HG03460 (cell line): ENCODE results near the gene NELL1.

Experiments
- ATAC-seq: cut with Tn5 transposase; IDR thresholded peaks from one replicate; pipeline ENCODE4 v1.9.1; 2021; ENCODE audit not compliant: unreplicated experiment

The NELL1 gene

DNA sequence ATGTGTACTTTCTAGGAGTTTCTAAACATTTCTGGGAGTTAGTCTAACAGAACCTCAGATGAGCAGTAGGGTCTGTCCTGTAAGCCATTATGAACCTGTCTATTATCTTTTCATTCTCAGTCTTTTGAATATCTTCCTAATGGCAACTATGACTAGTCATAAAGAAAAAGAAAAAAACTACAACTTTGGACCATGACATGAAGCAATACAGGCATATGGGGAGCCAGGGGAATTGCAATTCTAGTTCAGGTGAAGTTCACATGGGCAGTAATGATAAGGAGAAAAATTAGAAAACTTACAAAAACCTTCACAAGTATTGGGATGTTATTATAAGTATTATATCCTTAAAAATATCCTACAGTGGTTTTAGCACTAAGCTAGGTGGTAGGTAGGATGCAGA is 874.5 kb downstream of the NELL1 start:
- ATAC-seq = no peak

GRCh38 chr11:21545699-21546098 is 876.3 kb downstream of the NELL1 start:
- ATAC-seq = no peak

DNA sequence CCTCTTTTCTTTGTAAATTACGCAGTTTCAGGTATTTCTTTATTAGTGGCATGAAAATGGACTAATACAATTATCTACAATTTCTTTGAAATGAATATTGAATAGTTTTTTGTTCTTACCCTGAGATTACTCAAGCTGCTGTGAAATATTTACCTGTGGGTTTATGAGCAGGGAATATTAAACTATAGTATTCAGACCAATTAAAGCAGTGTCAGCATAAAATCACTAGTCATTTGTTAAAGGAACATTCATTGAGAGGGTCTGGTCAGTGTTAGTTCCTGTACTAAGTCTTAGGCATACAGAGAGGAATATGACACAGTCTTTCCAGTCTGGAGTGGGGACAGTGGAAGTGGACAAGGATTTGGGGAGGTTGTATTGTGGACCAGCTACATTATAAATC is 877.3 kb downstream of the NELL1 start:
- no peak for ATAC-seq

GRCh38 chr11:21552911-21553310 is 883.5 kb downstream of the NELL1 start:
- ATAC-seq = no peak

DNA sequence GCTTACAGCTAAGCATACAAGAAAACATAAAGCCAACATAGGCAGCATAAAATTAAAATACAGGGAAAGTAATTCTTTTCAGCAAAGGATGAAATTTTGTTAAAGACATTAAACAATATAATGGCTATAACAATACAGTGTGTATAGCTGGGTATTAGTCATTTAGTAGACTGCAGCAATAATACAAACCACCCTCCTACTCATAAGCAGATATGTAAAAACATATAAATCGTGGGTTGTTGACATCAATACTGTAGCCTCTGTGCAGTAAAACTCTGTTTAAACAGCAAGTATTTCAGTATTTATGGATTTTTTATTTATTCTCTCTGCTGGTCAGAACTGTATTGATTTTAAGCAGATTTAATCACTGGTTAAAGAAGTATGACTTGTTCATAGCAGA is 884.4 kb downstream of the NELL1 start:
- no peak for ATAC-seq

DNA sequence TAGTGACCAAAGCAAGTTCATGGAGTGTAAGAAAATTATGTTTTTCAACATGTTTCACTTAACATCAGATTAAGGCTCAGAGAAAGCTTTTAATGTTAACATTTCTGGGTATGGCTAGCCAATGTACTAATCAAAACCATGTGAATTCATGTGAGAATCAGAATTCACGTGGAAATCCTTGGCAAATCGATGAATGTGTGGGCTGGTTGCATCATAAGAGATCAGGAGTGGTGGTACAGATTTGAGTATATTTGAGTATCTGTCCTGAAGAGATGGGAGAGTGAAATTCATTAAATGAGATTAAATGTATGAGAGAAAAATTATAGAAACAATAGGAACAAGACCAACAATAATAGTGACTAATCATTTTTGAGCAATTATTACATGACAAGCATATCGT is 884.9 kb downstream of the NELL1 start:
- no peak for ATAC-seq

GRCh38 chr11:21556926-21557325 is 887.5 kb downstream of the NELL1 start:
- ATAC-seq = no peak

DNA sequence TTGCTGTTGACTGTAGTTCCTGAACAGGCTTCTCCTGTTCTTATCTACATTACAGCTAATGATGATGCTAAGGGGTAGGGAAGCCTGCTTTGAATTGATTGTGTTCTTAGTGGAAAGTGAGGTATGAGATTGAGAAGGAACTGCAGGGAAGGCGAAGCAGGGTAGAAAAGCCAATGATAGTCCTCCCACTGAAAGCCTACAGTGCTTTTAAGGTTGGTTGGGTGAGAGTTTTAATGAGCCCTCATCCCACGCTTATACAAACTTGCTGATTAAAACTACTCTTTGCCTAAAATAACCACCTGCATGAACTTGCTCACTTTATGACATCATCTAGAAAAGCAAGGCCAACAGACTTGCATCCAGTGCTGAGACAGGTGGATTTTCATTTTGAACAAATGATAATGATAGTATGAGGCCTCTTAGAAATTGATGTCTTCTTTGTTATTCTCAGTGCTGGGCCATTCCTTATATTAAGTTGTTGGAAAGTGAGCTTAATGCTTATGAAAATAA is 891.1 kb downstream of the NELL1 start:
- no peak for ATAC-seq

DNA sequence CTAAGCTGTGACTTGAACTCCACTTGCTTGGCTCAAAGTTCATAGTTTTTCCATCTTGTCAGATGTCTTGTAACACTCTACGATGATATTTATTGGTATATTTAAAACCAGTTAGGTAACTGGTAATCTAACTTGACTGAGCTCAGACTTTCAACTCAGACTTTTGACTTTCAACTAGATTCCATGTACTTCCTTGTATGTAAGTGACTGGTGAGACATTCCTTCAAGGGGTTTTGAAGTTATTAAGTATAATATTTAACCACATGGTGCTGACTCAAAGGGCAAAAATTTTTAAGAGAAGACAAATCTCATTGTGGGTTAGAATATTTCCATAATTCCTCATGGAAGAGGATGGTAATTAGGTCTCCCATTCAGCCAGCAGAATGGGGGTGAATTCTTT is 892.2 kb downstream of the NELL1 start:
- ATAC-seq = no peak

GRCh38 chr11:21564095-21564494 is 894.7 kb downstream of the NELL1 start:
- ATAC-seq = no peak

DNA sequence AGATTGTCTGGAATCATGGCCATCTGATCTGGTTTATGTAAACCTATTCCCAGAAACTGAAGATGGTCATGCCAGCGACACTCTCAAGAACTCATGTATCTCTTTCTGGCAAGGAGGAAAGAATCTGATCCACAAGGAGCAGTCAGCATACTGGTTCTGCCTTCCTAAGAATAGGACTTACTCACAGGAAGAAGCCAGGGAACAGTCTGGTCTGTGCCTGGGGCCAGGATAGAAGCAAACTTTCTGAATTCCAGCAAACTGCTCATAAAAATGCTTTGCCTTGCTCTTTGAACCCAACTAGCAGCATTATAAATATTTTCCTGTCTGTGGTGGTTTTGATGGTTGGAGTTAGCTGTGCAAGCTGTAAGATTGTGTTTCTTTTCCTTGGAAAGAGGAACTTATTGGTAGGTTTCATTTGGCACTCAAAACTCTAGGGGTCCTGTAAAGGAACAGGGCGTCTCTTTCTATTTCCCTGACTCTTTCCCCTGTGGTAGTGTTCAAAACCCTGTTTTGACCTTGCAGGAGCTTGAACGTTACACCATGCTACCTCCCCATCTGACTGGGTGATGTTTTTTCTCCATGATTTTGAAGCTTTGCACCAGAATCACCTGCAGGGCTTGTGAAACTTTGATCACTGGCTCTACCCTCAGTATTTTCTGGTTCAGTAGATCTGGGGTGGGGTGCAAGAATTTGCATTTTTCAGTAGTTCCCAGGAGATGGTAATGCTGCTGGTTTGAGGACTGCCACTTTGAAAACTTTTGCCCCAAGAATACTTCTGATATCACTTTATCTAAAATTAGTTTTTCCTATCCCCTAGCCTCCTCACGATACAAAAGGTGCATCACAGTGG is 895.7 kb downstream of the NELL1 start:
- no peak for ATAC-seq

GRCh38 chr11:21566521-21567117 is 897.2 kb downstream of the NELL1 start:
- no peak for ATAC-seq

GRCh38 chr11:21567645-21568290 is 898.4 kb downstream of the NELL1 start:
- ATAC-seq = no peak

DNA sequence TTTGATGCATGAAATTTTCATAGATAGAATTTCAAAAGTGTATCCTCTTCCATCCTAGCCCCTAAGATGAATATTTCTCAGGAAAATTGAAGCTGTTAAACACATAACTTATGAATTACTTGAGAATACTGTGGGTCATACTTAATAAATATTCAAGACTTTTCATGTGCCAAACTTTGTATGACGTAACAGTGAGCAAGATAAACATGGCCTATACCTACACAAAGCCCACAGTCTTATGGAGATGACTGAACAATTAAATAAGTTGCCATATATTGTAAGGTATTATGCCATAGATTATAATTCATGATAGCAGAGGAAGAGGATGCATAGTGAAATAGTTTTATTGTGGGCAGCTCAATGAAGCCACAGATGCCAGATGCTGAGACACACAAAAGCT is 902.8 kb downstream of the NELL1 start:
- ATAC-seq = no peak

DNA sequence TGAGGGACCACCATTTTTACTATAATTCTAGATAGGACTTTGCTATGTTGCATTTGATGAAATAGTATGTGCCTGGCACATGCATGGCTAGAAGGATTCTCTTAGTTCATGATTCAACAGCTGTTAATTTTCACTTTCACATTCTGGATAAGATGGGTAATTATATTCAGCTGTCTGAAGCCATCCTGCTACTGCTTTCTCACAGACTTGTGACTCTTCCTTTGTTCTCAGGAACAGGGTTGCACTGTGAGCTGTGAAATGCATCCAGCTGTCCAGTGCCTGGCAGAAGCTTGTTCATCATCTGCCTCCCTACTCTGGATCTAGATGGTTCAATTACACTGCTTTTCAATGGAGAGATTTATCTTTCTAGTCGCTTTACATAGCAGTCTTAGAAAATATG is 913.4 kb downstream of the NELL1 start:
- ATAC-seq = no peak

- ATAC-seq = no peak
Measured at GRCh38 chr11:21588754-21589153, 919.4 kb downstream of the NELL1 start.

DNA sequence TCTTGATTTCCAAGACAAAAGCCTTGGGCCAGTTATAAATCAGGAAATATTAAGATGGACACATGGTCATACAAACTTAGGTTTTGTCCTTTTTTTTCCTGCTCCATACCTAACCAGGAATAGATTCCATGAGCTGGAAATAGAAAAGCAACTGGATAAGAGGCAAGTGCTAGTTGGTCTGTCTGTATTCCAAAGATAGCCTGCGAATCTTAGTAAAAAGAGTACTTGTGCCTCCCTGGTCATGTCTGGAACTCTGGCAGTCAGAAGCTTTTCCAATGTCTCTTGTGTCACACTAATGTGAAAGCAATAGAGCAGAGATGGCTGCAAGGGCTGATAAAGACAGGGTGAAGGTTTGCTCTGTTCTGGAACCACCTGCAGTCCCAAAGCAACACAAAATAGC is 933.3 kb downstream of the NELL1 start:
- no peak for ATAC-seq

DNA sequence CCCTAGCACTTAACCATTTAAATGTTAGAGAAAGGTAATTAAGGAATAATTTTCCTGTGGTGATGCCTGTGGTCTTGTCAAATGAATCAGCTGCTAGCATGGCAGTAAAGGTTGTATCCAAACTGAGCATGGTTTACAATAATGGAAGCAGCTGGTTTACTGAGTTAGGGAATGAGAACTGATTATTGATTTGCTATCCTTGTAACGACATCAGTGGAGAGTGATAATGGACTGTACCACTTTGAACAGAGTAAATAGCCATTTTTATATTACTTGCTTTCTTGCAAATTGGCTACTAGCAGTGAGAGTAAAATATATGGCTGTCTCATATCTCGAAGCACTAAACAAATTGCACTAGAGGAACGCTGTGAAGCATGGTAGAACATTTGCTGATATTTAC is 934.5 kb downstream of the NELL1 start:
- ATAC-seq = no peak

DNA sequence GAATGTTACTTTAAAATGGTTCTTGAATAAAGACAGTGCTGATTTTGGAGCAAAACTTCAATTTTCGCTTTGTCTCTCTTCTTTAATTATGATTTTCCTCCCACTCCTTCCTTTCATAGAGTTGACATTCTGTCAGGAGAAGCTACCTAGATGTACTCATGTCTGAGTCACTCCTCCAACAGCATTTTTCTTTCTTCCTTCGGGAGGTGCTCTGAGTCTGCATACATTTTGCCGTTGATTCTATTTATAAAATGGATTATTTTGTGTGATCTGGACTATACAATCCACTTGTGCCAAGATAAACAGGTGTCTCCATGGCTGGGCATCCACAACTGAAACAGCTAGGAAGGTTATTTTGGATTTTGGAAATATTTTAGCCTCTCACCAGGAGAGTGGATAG is 935.2 kb downstream of the NELL1 start:
- no peak for ATAC-seq

DNA sequence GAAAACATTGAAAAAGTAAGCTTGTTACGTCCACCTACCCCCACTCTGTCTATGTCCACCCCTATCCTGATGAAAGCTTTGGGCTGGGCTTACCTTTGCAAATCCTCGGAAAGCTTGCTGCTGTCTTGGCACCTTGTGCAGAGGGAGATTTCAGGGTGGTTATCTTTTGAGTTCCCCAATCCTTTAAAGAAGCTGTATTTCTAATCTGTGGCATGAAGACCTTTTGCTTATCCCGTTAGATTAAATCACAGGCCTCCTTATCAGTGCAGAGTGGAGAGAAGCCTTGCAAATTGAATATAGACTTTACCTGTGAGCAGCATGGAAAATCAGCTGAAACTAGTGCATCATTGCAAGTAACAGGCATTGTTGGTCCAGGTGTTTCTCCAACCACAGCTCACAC is 942.9 kb downstream of the NELL1 start:
- no peak for ATAC-seq

- no peak for ATAC-seq
Measured at GRCh38 chr11:21614961-21615360, 945.6 kb downstream of the NELL1 start.

DNA sequence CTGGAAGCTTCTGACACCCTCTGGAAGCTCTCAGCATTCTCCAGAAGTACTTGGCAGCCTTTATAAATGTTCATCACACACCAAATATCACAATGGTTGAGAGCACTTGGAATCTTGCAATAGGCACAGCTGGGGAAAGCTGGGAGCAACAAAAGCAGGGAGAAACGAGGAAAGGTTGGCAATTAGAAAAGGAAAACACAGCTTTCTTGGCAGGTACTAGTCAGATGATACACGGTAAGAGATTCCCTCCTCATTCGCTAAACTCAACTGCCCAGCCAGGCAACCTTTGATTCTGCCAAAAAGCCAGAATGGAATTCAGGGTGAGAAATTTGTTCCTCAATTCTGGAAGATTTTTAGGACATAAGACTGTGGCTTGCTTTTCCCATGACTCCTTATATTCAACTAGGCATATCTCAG is 946.6 kb downstream of the NELL1 start:
- no peak for ATAC-seq
